ENCODE data around the gene MYG1. TPM values are rescaled to one million over a fixed set of nuclear protein-coding genes. Genes with fewer than 3 reads are reported as not detected.

MYG1 gene
- total and polyA plus RNA-seq, 2 donors (not counting 3 experiments of a cell fraction or from before 2014, with no cell fraction given), result 65.5 to 65.8 TPM

- no peaks in the 10 kb centered on the region for H3K36me3 ChIP-seq (ENCODE audit: control insufficient read depth in 2 of 2, extremely low read depth in 1 of 2, insufficient read depth in 2 of 2, low read length in 2 of 2)
- ChIA-PET POLR2A (no interaction called here), CTCF (interaction anchor here (4.0 to 4.5 kb wide), 3 partner anchors 9 to 78 kb away, joined by 27 to 225 read pairs (median 47); partner anchors contain the start of gene AAAS)
- BruUV-seq (replicated peaks), result no TSS peak
- TF ChIP-seq, protein P1, sequence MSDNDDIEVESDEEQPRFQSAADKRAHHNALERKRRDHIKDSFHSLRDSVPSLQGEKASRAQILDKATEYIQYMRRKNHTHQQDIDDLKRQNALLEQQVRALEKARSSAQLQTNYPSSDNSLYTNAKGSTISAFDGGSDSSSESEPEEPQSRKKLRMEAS (IDR thresholded peaks at IDR 0.05; ENCODE audit: insufficient read depth, insufficient read length), result no peak
- TF ChIP-seq FOS (IDR thresholded peaks at IDR 0.05; ENCODE audit: borderline replicate concordance, insufficient read depth, low read length), result no peak
- no peak for TF ChIP-seq POLR2A (IDR thresholded peaks at IDR 0.05; ENCODE audit: low read depth, low read length)
- no peak for TF ChIP-seq POLR2AphosphoS5 (IDR thresholded peaks at IDR 0.05; ENCODE audit: insufficient read depth, low read depth, low read length)
- TF ChIP-seq GATA2 (IDR thresholded peaks at IDR 0.05; ENCODE audit: insufficient read depth, insufficient read length, low read depth, low read length), result no peak
- no peak for TF ChIP-seq CTCF (IDR thresholded peaks at IDR 0.05; ENCODE audit: extremely low read depth in 1 of 2, insufficient read depth in 1 of 2, low read depth in 1 of 2, low read length in 2 of 2)
- TF ChIP-seq JUN (IDR thresholded peaks at IDR 0.05; ENCODE audit: borderline replicate concordance, insufficient read depth, insufficient read length, low read depth), result no peak
- TF ChIP-seq MYC (IDR thresholded peaks at IDR 0.05; ENCODE audit: low read depth, low read length), result no peak
- no peak for TF ChIP-seq EZH2 (IDR thresholded peaks at IDR 0.05; ENCODE audit: borderline replicate concordance, low read depth, low read length, severe bottlenecking)
- H3K4me1 ChIP-seq (ENCODE audit: control insufficient read depth, extremely low read depth, insufficient read depth, low read length), result peaks cover 13% of the 10 kb centered on the region
- no peak overlapping the region for H3K4me2 ChIP-seq (ENCODE audit: insufficient read depth, low read length)
- dilution Hi-C loops (cut with MboI; ENCODE audit: extremely low pct_ligation_motif_present, low sequenced_read_pairs), result no loop called here
- no peaks in the 10 kb centered on the region for H3K9me3 ChIP-seq (replicated peaks; ENCODE audit: control insufficient read depth, insufficient read depth, low read length)
- no peaks in the 10 kb centered on the region for H3K9me1 ChIP-seq (replicated peaks; ENCODE audit: control insufficient read depth, extremely low read depth, insufficient read depth, low read length)
- no peak overlapping the region for H2AFZ ChIP-seq (ENCODE audit: low read depth, low read length)
- H3K27me3 ChIP-seq (ENCODE audit: control insufficient read depth in 2 of 2, insufficient read depth in 2 of 2, low read length in 2 of 2), result peaks cover 3 to 7% of the 10 kb centered on the region in 2 experiments
- no peak overlapping the region for H3K9ac ChIP-seq (replicated peaks; ENCODE audit: extremely low read depth, insufficient read depth, low read length)
- FAIRE-seq (no peak), DNase-seq (ENCODE audit: low read depth, low spot score) (no peak)
- intact Hi-C loops (cut with micrococcal nuclease), result no loop called here
- H3K27ac ChIP-seq (ENCODE audit: insufficient read depth, low read depth, low read length), result no peak overlapping the region
- no peaks in the 10 kb centered on the region for H3K79me2 ChIP-seq (ENCODE audit: control insufficient read depth, insufficient read depth, low read length)
- H3K4me3 ChIP-seq (replicated peaks in 1 of 3; ENCODE audit: insufficient read depth in 1 of 3, low read depth in 1 of 3, low read length in 3 of 3), result no peak overlapping the region
- H4K20me1 ChIP-seq (replicated peaks; ENCODE audit: control insufficient read depth, extremely low read depth, insufficient read depth, low read length), result no peaks in the 10 kb centered on the region
Measured at GRCh38 chr12:53343449-53343848, 44.0 kb downstream of the MYG1 start.

Measured in endothelial cell of umbilical vein (primary cell).